Dedifferentiated amniotic fluid mesenchymal stem cell (primary cell): ENCODE results near the gene RIMS1.
A peak's percentile ranks its signal among the peaks of the same experiment; 100 is the strongest.

Experiments
- DNase-seq: peaks from one replicate; pipeline ENCODE4 v3.0.0-alpha.2; 2016; ENCODE audit errors: extremely low spot score

RIMS1 gene

DNA sequence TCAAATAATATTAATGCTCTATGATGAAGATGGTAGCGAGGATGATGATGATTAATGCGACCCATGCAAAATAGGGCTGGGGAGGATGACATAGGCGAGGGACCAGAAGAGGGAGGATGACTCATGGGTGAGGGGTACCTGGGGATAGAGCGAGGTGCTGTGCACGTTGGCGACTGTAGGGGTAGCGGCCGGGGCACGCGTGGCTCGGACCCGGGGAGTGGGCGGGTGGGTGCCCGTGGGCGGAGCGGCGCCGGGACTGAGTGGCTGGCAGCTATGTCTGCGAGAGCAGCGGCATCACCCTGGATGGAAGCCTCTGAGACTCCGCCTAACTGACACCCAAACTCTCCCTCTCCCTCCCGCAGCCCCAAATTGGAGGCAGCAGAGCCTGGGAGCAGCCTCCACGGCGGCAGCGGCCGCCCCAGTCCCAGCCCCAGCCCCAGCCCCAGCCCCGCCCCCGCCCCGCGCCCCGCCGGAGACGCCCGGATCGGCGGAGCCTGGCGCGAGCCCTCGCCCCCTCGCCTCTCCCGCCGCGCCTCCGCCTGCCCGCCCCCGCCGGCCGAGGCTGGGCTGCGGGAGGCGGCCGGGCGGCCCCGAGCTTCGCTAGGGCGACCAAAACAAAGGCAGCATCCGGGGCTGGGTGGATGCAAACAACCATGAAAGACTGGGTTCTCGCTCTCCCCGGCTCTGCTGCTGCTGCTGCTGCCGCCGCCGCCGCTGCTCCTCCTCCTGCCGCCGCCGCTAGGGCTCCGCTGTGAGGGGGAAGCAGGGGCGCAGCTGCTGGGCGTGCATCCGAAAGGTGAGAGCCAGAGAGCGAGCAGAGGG lies at the start of gene RIMS1:
TSS of gene RIMS1 (plus strand) at position 367 of the 822 bp plus-strand sequence. CDS start 474 bp downstream, outside the sequence.
- no peak for DNase-seq

- no peak for DNase-seq
Observed at GRCh38 chr6:71851214-71851613, 35.1 kb upstream of the RIMS1 start.

DNA sequence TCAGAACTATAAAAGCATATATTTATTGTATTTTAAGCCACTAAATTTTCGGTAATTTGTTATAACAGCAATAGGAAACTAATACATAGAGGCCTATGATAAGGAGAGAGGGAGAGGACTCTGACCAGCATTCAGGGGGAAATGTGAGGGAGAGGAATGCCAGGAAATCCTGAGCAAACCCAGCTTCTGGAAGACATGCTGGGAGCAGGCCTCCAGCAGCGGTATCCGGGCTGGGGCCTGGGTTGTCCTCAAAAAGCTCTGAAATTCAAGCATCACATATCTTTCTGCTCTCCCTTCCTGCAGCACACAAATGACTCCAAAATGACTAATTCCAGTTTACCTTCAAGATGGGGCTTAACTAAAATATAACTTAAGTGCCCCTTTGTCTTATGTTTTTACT lies 33.4 kb upstream of the RIMS1 start:
- DNase-seq = no peak

GRCh38 chr6:71855406-71855805 lies 30.9 kb upstream of the RIMS1 start:
- DNase-seq = no peak

DNA sequence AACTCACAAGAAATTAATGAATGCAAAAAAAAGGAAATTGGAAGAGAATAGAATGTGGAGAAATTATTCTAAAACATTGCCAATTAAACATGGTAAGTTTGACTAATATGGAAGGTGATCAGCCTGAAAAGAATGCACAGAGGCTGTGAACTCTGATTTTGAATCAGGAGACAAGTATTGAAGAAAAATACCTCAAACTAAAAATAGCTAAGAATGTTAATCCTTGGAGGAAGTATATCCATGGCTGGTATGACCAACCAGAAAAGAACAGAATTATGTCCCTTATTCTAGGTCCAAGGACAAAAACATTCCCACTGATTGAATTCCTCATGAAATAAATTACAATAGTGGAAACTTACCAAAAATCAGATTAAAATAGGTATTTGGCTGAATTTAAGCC lies 7.3 kb upstream of the RIMS1 start:
- DNase-seq = peak; percentile 39

DNA sequence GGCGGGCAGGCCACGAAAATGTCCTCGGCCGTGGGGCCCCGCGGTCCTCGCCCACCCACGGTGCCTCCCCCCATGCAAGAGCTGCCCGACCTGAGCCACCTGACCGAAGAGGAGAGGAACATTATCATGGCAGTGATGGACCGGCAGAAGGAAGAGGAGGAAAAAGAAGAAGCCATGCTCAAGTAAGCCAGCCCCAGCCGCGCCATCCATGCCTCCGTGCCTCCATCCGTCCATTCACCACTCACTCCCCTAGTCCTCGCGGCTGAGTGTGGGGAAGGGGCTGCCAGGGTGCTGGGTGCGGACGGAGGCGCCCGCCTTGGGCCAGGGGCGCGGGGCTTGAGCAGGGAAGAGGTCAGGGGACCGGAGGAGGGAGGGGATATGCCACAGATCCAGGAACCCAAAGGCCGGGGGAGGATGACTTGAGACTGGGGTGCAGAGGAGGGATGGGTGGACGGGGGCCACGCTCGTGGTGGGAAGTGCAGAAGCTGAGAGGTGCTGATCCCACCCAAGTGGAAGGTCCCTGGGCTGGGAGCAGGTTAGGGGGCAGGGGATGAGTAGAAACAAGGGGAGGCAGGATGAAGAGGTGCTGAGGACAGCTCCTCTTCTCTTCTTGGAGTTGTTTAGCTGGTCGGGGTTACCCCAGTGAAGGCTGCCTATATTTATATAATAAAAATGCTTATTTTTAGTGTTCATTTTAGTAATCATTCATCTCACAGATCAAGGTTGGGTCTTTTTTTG lies 825 bp downstream of the RIMS1 start:
- DNase-seq = no peak

- no peak for DNase-seq
Observed at GRCh38 chr6:71887744-71888230, 1.4 kb downstream of the RIMS1 start.

- DNase-seq = no peak
Observed at GRCh38 chr6:71888756-71889340, 2.5 kb downstream of the RIMS1 start.

- DNase-seq = no peak
Observed at GRCh38 chr6:71889366-71889765, 3.0 kb downstream of the RIMS1 start.

DNA sequence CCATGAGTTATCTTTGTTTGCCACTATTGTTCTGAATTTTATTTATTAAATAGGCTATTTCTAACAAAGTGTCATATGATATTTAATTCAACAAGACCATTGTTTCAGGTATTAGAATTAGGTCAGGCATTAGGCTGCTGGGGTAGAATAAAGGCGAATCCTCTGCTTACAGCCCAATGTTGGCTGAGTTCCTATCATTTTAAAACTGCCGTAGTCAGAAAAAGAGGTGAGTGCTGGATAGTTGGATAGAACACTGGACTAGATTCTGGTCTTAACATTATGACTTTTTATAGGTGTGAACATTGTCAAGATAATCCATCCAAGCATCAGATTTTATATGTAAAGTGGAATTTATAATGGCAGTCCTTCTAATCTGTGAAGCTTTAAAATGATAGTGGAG lies 6.3 kb downstream of the RIMS1 start:
- no peak for DNase-seq

- DNase-seq = no peak
Observed at GRCh38 chr6:71900642-71901041, 14.3 kb downstream of the RIMS1 start.

GRCh38 chr6:71902261-71902660 lies 15.9 kb downstream of the RIMS1 start:
- no peak for DNase-seq

- no peak for DNase-seq
Observed at GRCh38 chr6:71906813-71907212, 20.5 kb downstream of the RIMS1 start.

DNA sequence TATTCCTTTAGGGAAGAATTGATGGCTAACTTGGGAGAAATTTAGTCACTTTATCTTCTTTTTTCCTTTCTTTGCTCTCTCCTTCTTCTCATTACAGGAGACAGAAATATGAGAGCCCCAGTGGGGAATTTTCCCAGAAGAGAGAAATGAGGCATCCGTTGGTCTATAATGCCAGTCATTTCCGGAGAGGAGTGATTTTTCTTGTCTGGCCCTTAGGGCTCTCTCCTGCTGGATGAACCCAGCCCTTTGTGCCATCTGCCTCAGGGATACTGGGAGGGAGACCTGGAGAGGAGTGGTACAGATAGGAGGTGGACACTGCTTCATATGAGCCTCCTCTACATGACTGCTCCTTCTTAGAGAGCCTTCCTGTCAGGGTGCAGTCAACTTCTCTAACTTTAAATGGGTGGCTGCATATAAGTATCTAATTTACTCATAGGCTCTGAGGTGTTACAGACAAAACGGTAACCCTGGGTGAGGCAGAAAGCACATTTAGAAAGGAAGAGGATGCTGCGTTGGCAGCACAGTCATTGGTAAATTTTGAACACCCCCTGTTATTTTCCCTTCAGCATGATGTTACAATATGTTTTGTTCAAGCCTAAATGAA lies 21.9 kb downstream of the RIMS1 start:
- DNase-seq = no peak

DNA sequence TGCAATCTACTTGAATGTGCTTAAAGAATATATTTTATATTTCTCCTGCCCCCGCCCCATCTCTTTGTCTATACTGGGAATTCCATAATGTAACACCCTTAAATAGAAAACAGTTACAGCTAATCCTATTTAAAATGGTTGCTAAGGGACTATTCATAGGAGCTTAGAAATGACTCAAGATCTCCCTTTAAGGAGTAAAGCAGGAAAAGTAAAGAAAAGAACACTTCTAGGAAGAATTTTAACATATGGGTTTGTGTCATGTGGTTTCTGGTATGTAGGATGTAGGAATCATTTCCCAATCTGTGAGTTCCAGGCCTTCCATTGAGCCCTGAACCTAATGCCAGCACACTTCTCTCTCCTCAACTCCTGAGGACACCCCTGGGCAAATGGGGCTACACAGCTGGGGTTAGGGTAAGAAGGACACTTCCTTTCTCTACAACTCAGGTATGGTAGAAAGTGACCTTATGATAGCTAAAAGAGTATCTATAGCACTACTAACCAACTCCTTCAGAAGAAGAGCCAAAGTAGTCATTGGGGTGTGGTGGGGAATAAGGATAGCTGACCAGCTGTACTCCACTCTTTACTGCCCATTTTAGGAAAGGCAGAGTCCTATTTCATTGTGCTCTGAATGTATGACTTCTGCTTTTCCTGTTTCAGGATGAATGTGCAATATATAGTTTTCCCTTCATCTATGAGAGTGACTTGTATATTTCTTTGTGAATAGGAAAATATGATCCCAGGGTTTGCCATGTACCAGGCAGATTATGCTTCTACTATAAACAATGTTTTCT lies 27.3 kb downstream of the RIMS1 start:
- DNase-seq = no peak

DNA sequence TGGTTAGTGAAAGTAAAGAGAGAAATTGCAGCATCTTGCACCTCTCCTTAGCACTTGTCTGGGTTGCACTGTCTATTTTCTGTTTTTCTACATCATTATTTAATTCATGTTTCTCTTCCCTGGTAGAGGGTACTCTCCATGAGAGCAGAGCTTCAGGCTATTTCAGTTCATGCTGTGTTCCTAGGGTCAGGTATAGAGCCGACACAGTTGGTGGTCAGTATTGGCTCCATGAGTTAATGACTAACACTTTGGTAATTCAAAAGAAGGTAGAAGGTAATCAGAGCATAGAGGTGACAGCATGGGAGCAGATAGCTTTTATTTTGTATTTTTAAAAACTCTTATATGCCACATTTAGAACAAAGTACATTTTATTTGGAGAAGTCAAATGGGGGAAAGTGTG lies 42.7 kb downstream of the RIMS1 start:
- no peak for DNase-seq

DNA sequence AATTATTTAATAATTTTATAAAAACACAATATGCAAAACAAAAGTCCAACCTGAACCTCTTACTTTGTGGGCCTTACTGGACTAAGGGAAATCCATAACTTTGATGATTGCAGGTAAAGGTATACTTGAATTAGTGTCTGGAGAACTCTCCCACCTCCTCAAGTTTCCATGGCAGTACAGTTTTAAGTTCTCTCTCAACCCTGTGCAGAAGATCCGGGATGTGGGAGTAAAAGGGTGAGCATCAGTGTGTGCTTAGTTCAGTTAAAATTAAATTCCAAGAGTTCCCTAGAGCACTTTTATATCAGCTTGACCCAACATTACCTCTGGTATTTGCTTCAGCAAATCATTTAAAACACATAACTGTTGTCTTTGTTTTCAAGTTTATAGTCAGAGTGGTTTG lies 47.5 kb downstream of the RIMS1 start:
- DNase-seq = no peak

DNA sequence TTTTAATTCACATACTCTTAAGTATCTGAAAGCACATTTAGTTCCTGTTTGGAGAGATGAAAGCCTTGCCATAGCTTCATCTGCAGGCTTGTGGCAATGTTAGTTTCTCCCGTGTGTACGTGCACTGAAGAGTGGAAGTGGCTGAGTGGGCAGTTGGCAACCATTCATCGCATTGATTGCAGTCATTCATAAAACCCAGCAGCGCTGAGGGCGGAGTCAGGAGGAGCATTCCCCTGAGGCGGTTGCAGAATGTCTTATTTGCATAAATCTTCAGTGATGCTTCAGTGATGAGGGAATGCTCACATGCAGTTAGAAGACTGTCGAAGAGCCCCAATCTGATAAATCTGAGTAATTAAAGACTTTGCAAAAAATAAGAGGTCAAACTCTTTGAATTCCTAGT lies 79.1 kb downstream of the RIMS1 start:
- DNase-seq = no peak

- peak; percentile 21 for DNase-seq
Observed at GRCh38 chr6:71967436-71967835, 81.1 kb downstream of the RIMS1 start.

GRCh38 chr6:71977884-71978283 lies 91.5 kb downstream of the RIMS1 start:
- no peak for DNase-seq

DNA sequence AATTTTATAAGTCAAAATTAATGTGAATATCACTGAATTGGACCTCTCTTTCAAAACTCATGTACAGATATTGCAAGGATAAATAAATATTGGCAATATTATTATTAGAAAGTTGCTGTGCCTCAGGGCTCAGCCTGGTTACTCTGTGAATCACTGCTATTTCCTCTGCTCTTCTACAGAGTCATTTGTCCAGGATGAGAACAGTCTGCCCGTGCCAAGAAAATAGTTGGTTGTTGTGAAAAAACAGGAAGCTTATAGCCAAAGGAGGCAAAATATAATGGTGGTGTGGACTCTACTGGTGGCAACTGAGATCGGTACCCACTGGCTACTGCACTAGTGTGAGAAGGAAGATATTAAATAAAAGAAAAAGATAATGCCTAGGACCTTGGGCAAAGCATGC lies 93.6 kb downstream of the RIMS1 start:
- DNase-seq = no peak
